ENCODE data around the gene SLC6A14.

The SLC6A14 gene

GRCh38 chrX:116417968-116418367, 18.4 kb upstream of the SLC6A14 start:
- H3K4me3 ChIP-seq (ENCODE audit: low read depth, low read length): no peak overlapping the region
- TF ChIP-seq CTCF (IDR thresholded peaks at IDR 0.05; ENCODE audit: borderline replicate concordance, insufficient read depth, low read depth, low read length): no peak

GRCh38 chrX:116427978-116428377, 8.4 kb upstream of the SLC6A14 start:
- no peak overlapping the region for H3K4me3 ChIP-seq (ENCODE audit: low read depth, low read length)
- no peak for TF ChIP-seq CTCF (IDR thresholded peaks at IDR 0.05; ENCODE audit: borderline replicate concordance, insufficient read depth, low read depth, low read length)

- no peak overlapping the region for H3K4me3 ChIP-seq (ENCODE audit: low read depth, low read length)
- TF ChIP-seq CTCF (IDR thresholded peaks at IDR 0.05; ENCODE audit: borderline replicate concordance, insufficient read depth, low read depth, low read length): no peak
Measured at GRCh38 chrX:116435597-116435996, 809 bp upstream of the SLC6A14 start.

- no peak for TF ChIP-seq CTCF (IDR thresholded peaks at IDR 0.05; ENCODE audit: borderline replicate concordance, insufficient read depth, low read depth, low read length)
- H3K4me3 ChIP-seq (ENCODE audit: low read depth, low read length): no peak overlapping the region
Measured at GRCh38 chrX:116449156-116449555, 12.8 kb downstream of the SLC6A14 start.

GRCh38 chrX:116462822-116463221, 26.4 kb downstream of the SLC6A14 start, which contains the start of gene CT83:
TSS of gene CT83 (minus strand) at chrX:116462976. CDS start at chrX:116462856, 120 bp downstream.
- no peak for TF ChIP-seq CTCF (IDR thresholded peaks at IDR 0.05; ENCODE audit: borderline replicate concordance, insufficient read depth, low read depth, low read length)
- H3K4me3 ChIP-seq (ENCODE audit: low read depth, low read length): no peak within 1 kb of the TSS

- TF ChIP-seq CTCF (IDR thresholded peaks at IDR 0.05; ENCODE audit: borderline replicate concordance, insufficient read depth, low read depth, low read length): no peak
- no peak overlapping the region for H3K4me3 ChIP-seq (ENCODE audit: low read depth, low read length)
Measured at GRCh38 chrX:116480059-116480458, 43.7 kb downstream of the SLC6A14 start.

GRCh38 chrX:116490104-116490503, 53.7 kb downstream of the SLC6A14 start:
- H3K4me3 ChIP-seq (ENCODE audit: low read depth, low read length): no peak overlapping the region
- TF ChIP-seq CTCF (IDR thresholded peaks at IDR 0.05; ENCODE audit: borderline replicate concordance, insufficient read depth, low read depth, low read length): no peak

All from GM12875 (cell line).